Non-pigmented ciliary epithelial cell (primary cell): ENCODE results near the gene MAFF.
"Not testable (repeated sequence)": the region's sequence is repeated elsewhere in the genome, so short reads cannot be mapped to it uniquely, and the experiment has no call there.

Experiments used
- DNase-seq: peaks from one replicate; pipeline ENCODE4 v3.0.0-alpha.2; 2010; ENCODE audit warnings: low read depth

Gene MAFF

GRCh38 chr22:38177571-38177925 lies 24.2 kb upstream of the MAFF start:
- not testable (repeated sequence) for DNase-seq

- peak; percentile 44 for DNase-seq
These were observed 23.7 kb upstream of the MAFF start for GRCh38 chr22:38177926-38178604.

GRCh38 chr22:38178605-38178937 lies 23.2 kb upstream of the MAFF start:
- not testable (repeated sequence) for DNase-seq

- no peak for DNase-seq
These were observed 20.8 kb upstream of the MAFF start for GRCh38 chr22:38180841-38181452.

- DNase-seq, result peak; percentile 92
These were observed 20.2 kb upstream of the MAFF start, which contains the start of gene PLA2G6 for GRCh38 chr22:38181453-38182200. Gene PLA2G6 (minus strand): TSS chr22:38181830. CDS start chr22:38169426, 12,404 bp downstream.

GRCh38 chr22:38184788-38185187 lies 17.0 kb upstream of the MAFF start:
- DNase-seq, result no peak

GRCh38 chr22:38186429-38186828 lies 15.4 kb upstream of the MAFF start:
- DNase-seq, result no peak

- no peak for DNase-seq
These were observed 14.2 kb upstream of the MAFF start for GRCh38 chr22:38187413-38188212.

- no peak for DNase-seq
These were observed 12.7 kb upstream of the MAFF start for GRCh38 chr22:38189104-38189503.

- no peak for DNase-seq
These were observed 11.2 kb upstream of the MAFF start for GRCh38 chr22:38190581-38190980.

- no peak for DNase-seq
These were observed 10.7 kb upstream of the MAFF start for GRCh38 chr22:38191055-38191454.

- no peak for DNase-seq
These were observed 9.9 kb upstream of the MAFF start for GRCh38 chr22:38191731-38192474.

GRCh38 chr22:38192475-38192863 lies 9.3 kb upstream of the MAFF start:
- DNase-seq, result no peak

GRCh38 chr22:38193580-38193979 lies 8.2 kb upstream of the MAFF start:
- DNase-seq, result no peak

- no peak for DNase-seq
These were observed 4.9 kb upstream of the MAFF start for GRCh38 chr22:38196791-38197419.

- no peak for DNase-seq
These were observed 1.8 kb upstream of the MAFF start for GRCh38 chr22:38199826-38200559.

GRCh38 chr22:38201371-38201710 lies 453 bp upstream of the MAFF start:
- DNase-seq, result no peak

- no peak for DNase-seq
These were observed 769 bp downstream of the MAFF start for GRCh38 chr22:38202437-38203089.

- DNase-seq, result no peak
These were observed 1.5 kb downstream of the MAFF start for GRCh38 chr22:38203090-38203810.
